Adipose tissue (tissue), 3 donors: ENCODE measurements around the gene TTC8. TPM values are rescaled to one million over a fixed set of nuclear protein-coding genes. Genes with fewer than 3 reads are reported as not detected.
"Not testable (repeated sequence)": the region's sequence is repeated elsewhere in the genome, so short reads cannot be mapped to it uniquely, and the experiment has no call there.

Experiments
- H3K27ac ChIP-seq: one replicate; pipeline ENCODE4 v1.5.1; 2013; ENCODE audit warnings: low read depth, low read length
- WGBS, 3 donors: extraction: QIAGEN DNeasy Blood & Tissue Kit; methylation state at CpG; one replicate each; pipeline ENCODE4 v1.1.7; 2013; 5-methylcytosine and 5-hydroxymethylcytosine counted together
- polyA plus RNA-seq, 3 donors: library from polyadenylated mRNA; stranded (reverse); fragments of 200-250 nt; gene quantifications; one replicate each; pipeline ENCODE4 v1.2.3, GENCODE V29; 2013
- donor health status: healthy with polysubstance abuse.
- donor health status: Bipolar disorder and iron deficiency.
- donor health status: healthy.

The TTC8 gene
- polyA plus RNA-seq, 3 donors, result 6.2 to 12.1 (median 8.3) TPM

GRCh38 chr14:88852632-88853031, 28.2 kb downstream of the TTC8 start:
- H3K27ac ChIP-seq, result no peak overlapping the region
- 77 to 88% (median 78%) methylated on average over 1 of the region's 1 CpG for WGBS, 3 donors

- H3K27ac ChIP-seq, result no peak overlapping the region
Measured at GRCh38 chr14:88853129-88853528, 28.7 kb downstream of the TTC8 start.

- 88 to 98% (median 96%) methylated on average over 1 of the region's 1 CpG for WGBS, 3 donors
- H3K27ac ChIP-seq, result no peak overlapping the region
Measured at GRCh38 chr14:88856786-88857366, 32.4 kb downstream of the TTC8 start.

- not testable (repeated sequence) for H3K27ac ChIP-seq
- WGBS, 3 donors, result 98% methylated on average over 3 of the region's 3 CpGs
Measured at GRCh38 chr14:88857861-88858260, 33.4 kb downstream of the TTC8 start.

GRCh38 chr14:88859118-88859517, 34.7 kb downstream of the TTC8 start:
- not testable (repeated sequence) for H3K27ac ChIP-seq
- WGBS, 3 donors, result 97 to 100% (median 97%) methylated on average over 2 of the region's 2 CpGs

GRCh38 chr14:88863167-88863566, 38.7 kb downstream of the TTC8 start:
- WGBS, 3 donors, result 91 to 96% (median 94%) methylated on average over 1 of the region's 1 CpG
- no peak overlapping the region for H3K27ac ChIP-seq

GRCh38 chr14:88864198-88864597, 39.7 kb downstream of the TTC8 start:
- no peak overlapping the region for H3K27ac ChIP-seq
- 89 to 93% (median 90%) methylated on average over 1 of the region's 1 CpG for WGBS, 3 donors

GRCh38 chr14:88866305-88866704, 41.9 kb downstream of the TTC8 start:
- 86 to 90% (median 89%) methylated on average over 3 of the region's 3 CpGs for WGBS, 3 donors

GRCh38 chr14:88868558-88869159, 44.2 kb downstream of the TTC8 start:
- no peak overlapping the region for H3K27ac ChIP-seq

More at GRCh38 chr14:88866305-88866704, 41.9 kb downstream of the TTC8 start:
- H3K27ac ChIP-seq, result no peak overlapping the region

GRCh38 chr14:88870777-88871176, 46.3 kb downstream of the TTC8 start:
- no peak overlapping the region for H3K27ac ChIP-seq
- 92 to 97% (median 93%) methylated on average over 7 of the region's 7 CpGs for WGBS, 3 donors

- H3K27ac ChIP-seq, result no peak overlapping the region
- 92 to 96% (median 95%) methylated on average over 3 of the region's 3 CpGs for WGBS, 3 donors
Measured at GRCh38 chr14:88871429-88871828, 47.0 kb downstream of the TTC8 start.

GRCh38 chr14:88872976-88873375, 48.5 kb downstream of the TTC8 start:
- no peak overlapping the region for H3K27ac ChIP-seq
- 71 to 84% (median 76%) methylated on average over 3 of the region's 3 CpGs for WGBS, 3 donors

GRCh38 chr14:88877192-88877591, 52.7 kb downstream of the TTC8 start:
- no peak overlapping the region for H3K27ac ChIP-seq
- 99% methylated on average over 2 of the region's 2 CpGs for WGBS, 3 donors

- 57 to 88% (median 59%) methylated on average over 4 of the region's 4 CpGs for WGBS, 3 donors
- no peak overlapping the region for H3K27ac ChIP-seq
Measured at GRCh38 chr14:88879022-88879421, 54.6 kb downstream of the TTC8 start.

- 76 to 100% (median 88%) methylated on average over 1 of the region's 1 CpG for WGBS, 3 donors
- no peak overlapping the region for H3K27ac ChIP-seq
Measured at GRCh38 chr14:88882236-88882635, 57.8 kb downstream of the TTC8 start.

GRCh38 chr14:88895116-88895515, 70.7 kb downstream of the TTC8 start:
- H3K27ac ChIP-seq, result no peak overlapping the region
- 81 to 93% (median 86%) methylated on average over 4 of the region's 4 CpGs for WGBS, 3 donors

GRCh38 chr14:88901189-88901588, 76.7 kb downstream of the TTC8 start:
- 66 to 72% (median 68%) methylated on average over 4 of the region's 4 CpGs for WGBS, 3 donors
- no peak overlapping the region for H3K27ac ChIP-seq

GRCh38 chr14:88901991-88902390, 77.5 kb downstream of the TTC8 start:
- no peak overlapping the region for H3K27ac ChIP-seq
- WGBS, 3 donors, result 70 to 81% (median 73%) methylated on average over 3 of the region's 3 CpGs

- no peak overlapping the region for H3K27ac ChIP-seq
- WGBS, 3 donors, result 86 to 100% (median 97%) methylated on average over 1 of the region's 1 CpG
Measured at GRCh38 chr14:88902850-88903249, 78.4 kb downstream of the TTC8 start.

GRCh38 chr14:88904206-88904647, 79.8 kb downstream of the TTC8 start:
- 82 to 87% (median 86%) methylated on average over 3 of the region's 3 CpGs for WGBS, 3 donors
- H3K27ac ChIP-seq, result no peak overlapping the region
